IMR-90 (cell line): ENCODE data around the gene MAU2. TPM values are rescaled to one million over a fixed set of nuclear protein-coding genes. Genes with fewer than 3 reads are reported as not detected.

ENCODE experiments used
- ATAC-seq: fragments of 200-7000 bp; cut with Tn5 transposase; 2 replicates; pipeline ENCODE4 v1.9.1; 2020; ENCODE audit warnings: low read depth, mild to moderate bottlenecking, moderate library complexity
- BruUV-seq: library from RNA; stranded (reverse); fragments of 400-500 nt; replicated peaks from 2 replicates; lab custom pipeline; 2021; lab: Mats Ljungman, UMichigan
- CTCF ChIA-PET: fragments of 300-600 bp; formaldehyde crosslinking; extraction: SDS; loops from one replicate; lab custom pipeline; 2021; ENCODE audit warnings: antibody characterized with exemption; lab: Yijun Ruan, JAX
- POLR2A ChIA-PET: fragments of 300-600 bp; sonication (Branson Sonifier 250); formaldehyde crosslinking; loops from one replicate; lab custom pipeline; 2022; ENCODE audit warnings: antibody characterized with exemption; ENCODE audit not compliant: unreplicated experiment; lab: Charles Lee
- DNase-seq: peaks from one replicate; pipeline ENCODE4 v3.0.0; 2013
- H2AFZ ChIP-seq: replicated peaks from 2 replicates; pipeline ENCODE3; 2013; ENCODE audit warnings: low read length, mild to moderate bottlenecking; ENCODE audit not compliant: poor library complexity
- H2AK5ac ChIP-seq: 2 replicates; pipeline ENCODE4 v1.6.1; 2013; ENCODE audit warnings: low read depth, low read length, inconsistent platforms
- H2AK9ac ChIP-seq: replicated peaks from 2 replicates; pipeline ENCODE3; 2013; ENCODE audit warnings: mild to moderate bottlenecking, low read depth, low read length, moderate library complexity; ENCODE audit not compliant: poor library complexity
- H2BK120ac ChIP-seq: 2 replicates; pipeline ENCODE4 v1.6.1; 2013; ENCODE audit warnings: low read depth, low read length, inconsistent platforms
- H2BK15ac ChIP-seq: 3 replicates; pipeline ENCODE4 v1.6.1; 2013; ENCODE audit warnings: low read depth, low read length, inconsistent platforms
- H2BK20ac ChIP-seq: 2 replicates; pipeline ENCODE4 v1.6.1; 2013; ENCODE audit warnings: low read depth, mild to moderate bottlenecking, inconsistent platforms, low read length, moderate library complexity
- H2BK5ac ChIP-seq: 2 replicates; pipeline ENCODE4 v1.6.1; 2013; ENCODE audit warnings: mild to moderate bottlenecking, low read depth, low read length, inconsistent platforms; ENCODE audit not compliant: poor library complexity, severe bottlenecking
- H3K14ac ChIP-seq: replicated peaks from 2 replicates; pipeline ENCODE4 v1.6.1; 2013; ENCODE audit warnings: low read depth, low read length, inconsistent platforms
- H3K18ac ChIP-seq: 2 replicates; pipeline ENCODE4 v1.6.1; 2013; ENCODE audit warnings: low read depth, low read length, control low read depth
- H3K23ac ChIP-seq: 2 replicates; pipeline ENCODE4 v1.6.1; 2013; ENCODE audit warnings: low read depth, low read length, inconsistent platforms
- H3K27ac ChIP-seq: 2 replicates; pipeline ENCODE4 v1.5.1; 2013; ENCODE audit warnings: mild to moderate bottlenecking, control low read depth, low read length; ENCODE audit not compliant: insufficient read depth
- H3K27me3 ChIP-seq: 2 replicates; pipeline ENCODE4 v1.6.1; 2013; ENCODE audit warnings: low read length; ENCODE audit not compliant: control insufficient read depth, insufficient read depth
- H3K36me3 ChIP-seq: 2 replicates; pipeline ENCODE4 v1.6.1; 2013; ENCODE audit warnings: low read length, mixed read lengths; ENCODE audit not compliant: control insufficient read depth, insufficient read depth
- H3K4ac ChIP-seq: 2 replicates; pipeline ENCODE4 v1.6.1; 2013; ENCODE audit warnings: low read depth, low read length, inconsistent platforms
- H3K4me1 ChIP-seq: 2 replicates; pipeline ENCODE4 v1.6.1; 2013; ENCODE audit warnings: low read length, mixed read lengths; ENCODE audit not compliant: control insufficient read depth, insufficient read depth
- H3K4me2 ChIP-seq: 2 replicates; pipeline ENCODE4 v1.6.1; 2013; ENCODE audit warnings: low read depth, mild to moderate bottlenecking, control low read depth, low read length, moderate library complexity
- H3K4me3 ChIP-seq: 2 replicates; pipeline ENCODE4 v1.5.1; 2013; ENCODE audit warnings: low read depth, mild to moderate bottlenecking, control low read depth, low read length, moderate library complexity; ENCODE audit not compliant: insufficient read depth
- H3K56ac ChIP-seq: 2 replicates; pipeline ENCODE4 v1.6.1; 2013; ENCODE audit warnings: low read length, inconsistent platforms; ENCODE audit not compliant: insufficient read depth; ENCODE audit errors: extremely low read depth
- H3K79me1 ChIP-seq, 2 experiments: 2 replicates each; pipeline ENCODE4 v1.6.1; 2013; ENCODE audit warnings: low read length in 2 of 2, inconsistent platforms in 1 of 2, low read depth in 1 of 2
- H3K9ac ChIP-seq: 2 replicates; pipeline ENCODE4 v1.6.1; 2013; ENCODE audit warnings: low read depth, low read length, control low read depth
- H3K9me1 ChIP-seq: 2 replicates; pipeline ENCODE4 v1.6.1; 2013; ENCODE audit warnings: low read length, inconsistent platforms; ENCODE audit not compliant: insufficient read depth
- H3K9me3 ChIP-seq: 2 replicates; pipeline ENCODE4 v1.6.1; 2013; ENCODE audit warnings: low read length; ENCODE audit not compliant: control insufficient read depth, insufficient read depth
- H4K20me1 ChIP-seq: 2 replicates; pipeline ENCODE4 v1.6.1; 2013; ENCODE audit warnings: low read length, inconsistent platforms; ENCODE audit not compliant: insufficient read depth
- H4K5ac ChIP-seq: 2 replicates; pipeline ENCODE4 v1.6.1; 2013; ENCODE audit warnings: mild to moderate bottlenecking, low read depth, low read length, control low read depth
- H4K8ac ChIP-seq, 2 experiments: 2 replicates each; pipeline ENCODE4 v1.6.1; 2013; ENCODE audit warnings: low read depth in 2 of 2, low read length in 2 of 2, control low read depth in 1 of 2, inconsistent platforms in 1 of 2
- H4K91ac ChIP-seq: 2 replicates; pipeline ENCODE4 v1.6.1; 2013; ENCODE audit warnings: low read depth, low read length, inconsistent platforms; ENCODE audit not compliant: insufficient read depth
- BHLHE40 ChIP-seq: fragments of 150-350 bp; IDR thresholded peaks from 2 replicates; pipeline ENCODE4 v1.6.1; 2016; ENCODE audit warnings: mild to moderate bottlenecking, low read depth, low read length
- CEBPB ChIP-seq: IDR thresholded peaks from 2 replicates; pipeline ENCODE4 v1.6.1; 2012; ENCODE audit warnings: low read depth, low read length, improper control_type of control experiment
- CHD1 ChIP-seq: IDR thresholded peaks from 2 replicates; pipeline ENCODE4 v1.6.1; 2012; ENCODE audit warnings: low read depth, low read length, improper control_type of control experiment
- FOS ChIP-seq: fragments of 150-350 bp; IDR thresholded peaks from 2 replicates; pipeline ENCODE4 v1.6.1; 2016; ENCODE audit warnings: low read depth, low read length
- MXI1 ChIP-seq: IDR thresholded peaks from 2 replicates; pipeline ENCODE4 v1.6.1; 2012; ENCODE audit warnings: low read depth, mild to moderate bottlenecking, low read length, moderate library complexity, borderline replicate concordance
- RCOR1 ChIP-seq: IDR thresholded peaks from 2 replicates; pipeline ENCODE4 v1.6.1; 2012; ENCODE audit warnings: mild to moderate bottlenecking, low read length, improper control_type of control experiment; ENCODE audit not compliant: insufficient replicate concordance
- RFX5 ChIP-seq: IDR thresholded peaks from 2 replicates; pipeline ENCODE4 v1.8.0; 2012; ENCODE audit warnings: low read depth, mild to moderate bottlenecking, low read length, moderate library complexity
- WGBS, 2 experiments: methylation state at CpG; one replicate each; pipeline versions ENCODE4 v1.1.5 to v1.1.7; 2013; ENCODE audit warnings: missing lambda C conversion rate in 2 of 2; ENCODE audit not compliant: insufficient read length in 1 of 2; ENCODE audit errors: extremely low coverage in 2 of 2; 5-methylcytosine and 5-hydroxymethylcytosine counted together
- dilution Hi-C: fragments of 300-500 bp; cut with HindIII; formaldehyde crosslinking; loops from one replicate; pipeline ENCODE4 v1.14.3; 2018; ENCODE audit warnings: low sequenced_read_pairs; ENCODE audit not compliant: unreplicated experiment
- in situ Hi-C: fragments of 300-500 bp; cut with MboI; formaldehyde crosslinking; loops from 3 replicates; pipeline ENCODE4 v1.14.3; 2019; ENCODE audit warnings: low sequenced_read_pairs, inconsistent platforms, mixed read lengths
- intact Hi-C: fragments of 100-400 bp; cut with micrococcal nuclease; formaldehyde crosslinking; loops from 2 replicates; pipeline ENCODE4 v1.10.0; 2022
- polyA plus RNA-seq, 3 experiments: library from polyadenylated mRNA; depleted of rRNA; stranded (reverse); fragments of >200 nt; gene quantifications; 2 replicates each; pipeline ENCODE4 v1.2.3, GENCODE V29; 2012; ENCODE audit warnings: low replicate concordance in 1 of 3
- total RNA-seq: library from RNA; depleted of rRNA; stranded (reverse); fragments of >200 nt; gene quantifications from 2 replicates; pipeline ENCODE4 v1.2.3, GENCODE V29; 2012

The MAU2 gene
- total and polyA plus RNA-seq, 2 of the 4 experiments (the other 2 are of a cell fraction) = 24.6 to 31.1 TPM

DNA sequence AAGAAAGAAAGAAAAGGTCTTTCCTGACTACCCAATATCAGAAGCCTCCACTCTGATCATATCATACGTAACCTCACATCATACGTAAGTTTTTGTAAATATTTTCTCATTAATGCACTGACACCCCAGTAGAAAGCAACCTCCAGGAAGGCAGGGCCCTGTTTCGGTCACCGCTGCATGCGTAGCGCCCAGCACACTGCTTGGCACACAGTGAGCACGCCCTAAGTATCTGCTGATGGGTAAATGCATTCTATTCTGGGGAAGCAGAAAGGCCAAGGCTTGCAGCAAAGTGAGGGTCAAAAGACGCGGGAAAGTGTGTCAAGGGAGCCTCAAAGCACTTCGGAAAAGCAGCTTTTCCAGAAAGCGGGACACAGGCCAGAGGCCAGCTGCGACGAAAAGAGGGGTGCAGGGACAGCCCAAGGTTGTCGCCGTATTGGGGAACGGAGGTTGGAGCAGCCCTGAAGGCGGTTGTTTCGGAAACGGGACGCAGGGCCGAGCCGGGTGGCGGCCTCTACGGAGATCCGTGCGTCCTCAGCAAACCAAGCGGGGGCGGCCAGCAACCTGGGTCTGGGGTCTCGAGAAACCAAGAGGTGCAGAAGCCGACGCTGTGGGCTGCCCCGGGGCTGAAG lies 783 bp upstream of the MAU2 start:
- H3K27ac ChIP-seq = peak overlapping the region; percentile 96
- no peak overlapping the region for H2BK15ac ChIP-seq
- H3K79me1 ChIP-seq = peaks cover 27 to 77% of the 10 kb centered on the region in 2 experiments
- TF ChIP-seq BHLHE40 = no peak
- TF ChIP-seq CEBPB = no peak
- no peak for TF ChIP-seq CHD1
- TF ChIP-seq RCOR1 = no peak
- TF ChIP-seq RFX5 = no peak
- TF ChIP-seq FOS = no peak
- TF ChIP-seq MXI1 = no peak
- no peaks in the 10 kb centered on the region for H3K27me3 ChIP-seq
- peaks cover 27% of the 10 kb centered on the region for H3K36me3 ChIP-seq
- H2BK120ac ChIP-seq = no peak overlapping the region
- ChIA-PET POLR2A (no interaction called here), CTCF (no interaction called here)
- H4K8ac ChIP-seq = peak overlapping the region; percentile 85 to 100
- peaks cover 11% of the 10 kb centered on the region; the same call in 1 of the 2 replicates for H4K20me1 ChIP-seq
- peak overlapping the region; percentile 70 for H3K4ac ChIP-seq
- H3K9me3 ChIP-seq = no peaks in the 10 kb centered on the region
- WGBS, 2 experiments = 3% methylated on average over 29 of the region's 32 CpGs; no CpG with 5 or more reads in 1 of the 2 experiments
- intact Hi-C loops (loop anchor here (2.0 to 10.0 kb wide), 2 partner anchors 127 to 175 kb away; partner anchors contain the start of genes BORCS8 and RFXANK), in situ Hi-C loops (no loop called here), dilution Hi-C loops (no loop called here)
- peak overlapping the region; percentile 94 for H2AFZ ChIP-seq
- peak overlapping the region; percentile 93 for H2AK9ac ChIP-seq
- ATAC-seq (peak; percentile 9), DNase-seq (no peak)
- peak overlapping the region; percentile 13 for H3K23ac ChIP-seq
- H3K18ac ChIP-seq = no peak overlapping the region
- peaks cover 5% of the 10 kb centered on the region for H3K4me1 ChIP-seq
- peak overlapping the region; percentile 91 for H2AK5ac ChIP-seq
- H4K5ac ChIP-seq = peak overlapping the region; percentile 78
- no peak overlapping the region for H3K56ac ChIP-seq
- peaks cover 5% of the 10 kb centered on the region; the same call in 1 of the 2 replicates for H3K9me1 ChIP-seq
- H4K91ac ChIP-seq = peak overlapping the region; percentile 57
- peak overlapping the region; percentile 24 for H3K14ac ChIP-seq
- TSS peak; percentile 64 for BruUV-seq
- peak overlapping the region; percentile 78 for H3K4me3 ChIP-seq
- H3K4me2 ChIP-seq = peak overlapping the region; percentile 99
- H3K9ac ChIP-seq = peak overlapping the region; percentile 80
- no peak overlapping the region for H2BK20ac ChIP-seq
- H2BK5ac ChIP-seq = peak overlapping the region; percentile 98
